Measurements from ENCODE around the gene CDK5RAP1.

CDK5RAP1 gene

DNA sequence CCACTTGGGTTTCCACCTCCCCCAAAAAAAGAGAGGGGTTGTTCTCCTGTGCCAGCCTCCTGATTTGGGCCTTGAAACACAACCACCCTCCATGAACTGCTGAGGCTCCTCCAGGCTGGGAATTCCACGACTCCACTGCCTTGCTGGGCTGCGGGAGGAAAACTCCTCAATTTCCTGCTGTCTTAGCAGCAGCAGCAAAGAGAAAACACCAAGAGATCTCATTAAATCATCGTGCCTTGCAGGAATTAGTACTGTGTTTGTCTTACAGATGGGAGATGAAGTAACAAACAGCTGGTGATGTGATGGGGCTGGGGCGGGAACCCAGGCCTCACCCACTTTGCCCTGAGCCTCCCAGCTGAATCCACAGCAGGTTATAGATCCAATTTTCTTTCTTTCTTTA, 89.3 kb downstream of the CDK5RAP1 start:
- no peak for DNase-seq (ENCODE audit: low read depth)
- TF ChIP-seq CTCF (IDR thresholded peaks at IDR 0.05; ENCODE audit: low read length, missing control alignments), result no peak

GRCh38 chr20:33311011-33311410, 90.3 kb downstream of the CDK5RAP1 start:
- no peak for DNase-seq (ENCODE audit: low read depth)
- H3K4me3 ChIP-seq (replicated peaks; ENCODE audit: low read depth, low read length), result no peak overlapping the region
- TF ChIP-seq CTCF (IDR thresholded peaks at IDR 0.05; ENCODE audit: low read length, missing control alignments), result no peak

More for the DNA sequence above, 89.3 kb downstream of the CDK5RAP1 start:
- no peak overlapping the region for H3K4me3 ChIP-seq (replicated peaks; ENCODE audit: low read depth, low read length)

GRCh38 chr20:33310327-33310899, 90.9 kb downstream of the CDK5RAP1 start:
- no peak for TF ChIP-seq CTCF (IDR thresholded peaks at IDR 0.05; ENCODE audit: low read length, missing control alignments)
- no peak overlapping the region for H3K4me3 ChIP-seq (replicated peaks; ENCODE audit: low read depth, low read length)
- no peak for DNase-seq (ENCODE audit: low read depth)

GRCh38 chr20:33309631-33310030, 91.7 kb downstream of the CDK5RAP1 start:
- no peak for TF ChIP-seq CTCF (IDR thresholded peaks at IDR 0.05; ENCODE audit: low read length, missing control alignments)
- DNase-seq (ENCODE audit: low read depth), result no peak
- H3K4me3 ChIP-seq (replicated peaks; ENCODE audit: low read depth, low read length), result no peak overlapping the region
